H9 (cell line): Measurements from ENCODE around the gene DNAI1. TPM values are rescaled to one million over a fixed set of nuclear protein-coding genes. Genes with fewer than 3 reads are reported as not detected.
"Not testable (repeated sequence)": the region's sequence is repeated elsewhere in the genome, so short reads cannot be mapped to it uniquely, and the experiment has no call there.

Experiments
- DNase-seq: peaks from one replicate; pipeline ENCODE4 v3.0.0-alpha.2; 2017
- H2AFZ ChIP-seq: one replicate; pipeline ENCODE4 v1.6.1; 2013; ENCODE audit warnings: mild to moderate bottlenecking, low read length, control low read depth, moderate library complexity
- H2AK5ac ChIP-seq: 2 replicates; pipeline ENCODE4 v1.6.1; 2013; ENCODE audit warnings: low read length, control low read depth, mixed read lengths; ENCODE audit not compliant: insufficient read length
- H2BK120ac ChIP-seq: one replicate; pipeline ENCODE4 v1.6.1; 2013; ENCODE audit warnings: low read depth, mild to moderate bottlenecking, low read length, control low read depth, inconsistent platforms; ENCODE audit not compliant: poor library complexity, severe bottlenecking
- H2BK12ac ChIP-seq: 2 replicates; pipeline ENCODE4 v1.6.1; 2013; ENCODE audit warnings: low read length, control low read depth, mixed read lengths, low read depth; ENCODE audit not compliant: insufficient read length
- H2BK15ac ChIP-seq: 2 replicates; pipeline ENCODE4 v1.6.1; 2013; ENCODE audit warnings: low read depth, low read length, control low read depth
- H2BK20ac ChIP-seq: one replicate; pipeline ENCODE4 v1.6.1; 2013; ENCODE audit warnings: low read depth, mild to moderate bottlenecking, low read length, control low read depth, inconsistent platforms; ENCODE audit not compliant: poor library complexity, severe bottlenecking
- H2BK5ac ChIP-seq: 2 replicates; pipeline ENCODE4 v1.6.1; 2013; ENCODE audit warnings: low read length, control low read depth, mixed read lengths; ENCODE audit not compliant: insufficient read length
- H3K14ac ChIP-seq: 2 replicates; pipeline ENCODE4 v1.6.1; 2013; ENCODE audit warnings: low read length, control low read depth; ENCODE audit not compliant: insufficient read depth
- H3K18ac ChIP-seq: 2 replicates; pipeline ENCODE4 v1.6.1; 2013; ENCODE audit warnings: low read depth, mild to moderate bottlenecking, mixed read lengths, low read length, control low read depth; ENCODE audit not compliant: insufficient read length
- H3K23ac ChIP-seq: 2 replicates; pipeline ENCODE4 v1.6.1; 2013; ENCODE audit warnings: low read length, control low read depth, mixed read lengths, low read depth; ENCODE audit not compliant: insufficient read length
- H3K23me2 ChIP-seq: 2 replicates; pipeline ENCODE4 v1.6.1; 2013; ENCODE audit warnings: low read depth, mild to moderate bottlenecking, mixed read lengths, low read length, control low read depth; ENCODE audit not compliant: insufficient read length, poor library complexity, severe bottlenecking
- H3K27ac ChIP-seq: 2 replicates; pipeline ENCODE4 v1.5.1; 2013; ENCODE audit warnings: low read length, control low read depth, mixed read lengths, low read depth; ENCODE audit not compliant: insufficient read length
- H3K27me3 ChIP-seq: 2 replicates; pipeline ENCODE4 v1.6.1; 2013; ENCODE audit warnings: low read length, control low read depth, inconsistent platforms; ENCODE audit not compliant: insufficient read depth
- H3K4ac ChIP-seq: 2 replicates; pipeline ENCODE4 v1.6.1; 2013; ENCODE audit warnings: low read depth, mild to moderate bottlenecking, control low read depth, inconsistent platforms, low read length, moderate library complexity
- H3K4me1 ChIP-seq: 2 replicates; pipeline ENCODE4 v1.6.1; 2013; ENCODE audit warnings: low read length, control low read depth, inconsistent platforms; ENCODE audit not compliant: insufficient read depth
- H3K4me2 ChIP-seq: 2 replicates; pipeline ENCODE4 v1.6.1; 2013; ENCODE audit warnings: low read length, control low read depth, mixed read lengths; ENCODE audit not compliant: insufficient read length, insufficient read depth
- H3K56ac ChIP-seq: 2 replicates; pipeline ENCODE4 v1.6.1; 2013; ENCODE audit warnings: low read depth, mild to moderate bottlenecking, mixed read lengths, low read length, control low read depth; ENCODE audit not compliant: insufficient read length
- H3K79me1 ChIP-seq: 2 replicates; pipeline ENCODE4 v1.6.1; 2013; ENCODE audit warnings: low read depth, mild to moderate bottlenecking, moderate library complexity, low read length, control low read depth, inconsistent platforms; ENCODE audit not compliant: insufficient read depth, poor library complexity, severe bottlenecking
- H3K79me2 ChIP-seq: 2 replicates; pipeline ENCODE4 v1.6.1; 2013; ENCODE audit warnings: low read length, control low read depth, inconsistent platforms; ENCODE audit not compliant: insufficient read depth
- H3K9ac ChIP-seq: 2 replicates; pipeline ENCODE4 v1.6.1; 2013; ENCODE audit warnings: low read length, control low read depth, mixed read lengths; ENCODE audit not compliant: insufficient read length; ENCODE audit errors: extremely low read depth
- H3K9me3 ChIP-seq: one replicate; pipeline ENCODE4 v1.6.1; 2013; ENCODE audit warnings: low read depth, low read length, inconsistent platforms; ENCODE audit not compliant: control insufficient read depth
- H3T11ph ChIP-seq: one replicate; pipeline ENCODE4 v1.6.1; 2013; ENCODE audit warnings: mild to moderate bottlenecking, low read length, control low read depth, inconsistent platforms
- H4K20me1 ChIP-seq: one replicate; pipeline ENCODE4 v1.6.1; 2013; ENCODE audit not compliant: control insufficient read depth, insufficient read length, insufficient read depth
- H4K5ac ChIP-seq: 2 replicates; pipeline ENCODE4 v1.6.1; 2013; ENCODE audit warnings: low read depth, mild to moderate bottlenecking, mixed read lengths, low read length, control low read depth; ENCODE audit not compliant: insufficient read length
- H4K8ac ChIP-seq: replicated peaks from 2 replicates; pipeline ENCODE4 v1.6.1; 2013; ENCODE audit warnings: low read length, control low read depth, mixed read lengths, low read depth; ENCODE audit not compliant: insufficient read length
- H4K91ac ChIP-seq: 2 replicates; pipeline ENCODE4 v1.6.1; 2013; ENCODE audit warnings: low read depth, mild to moderate bottlenecking, moderate library complexity, mixed read lengths, low read length, control low read depth; ENCODE audit not compliant: insufficient read length
- H3K27ac Mint-ChIP-seq, 3 experiments: 2 replicates in 2 of 3; 3 replicates in 1 of 3; pipeline ENCODE4 v1.8.0; 2020 to 2021; ENCODE audit warnings: mixed read lengths in 3 of 3, mild to moderate bottlenecking in 1 of 3, moderate library complexity in 1 of 3
- H3K27me3 Mint-ChIP-seq: 2 replicates; pipeline ENCODE4 v1.8.0; 2021; ENCODE audit warnings: low read depth, mild to moderate bottlenecking, moderate library complexity, mixed read lengths
- H3K36me3 Mint-ChIP-seq, 3 experiments: 2 replicates in 2 of 3; 3 replicates in 1 of 3; pipeline ENCODE4 v1.8.0; 2020 to 2021; ENCODE audit warnings: low read depth in 3 of 3, mixed read lengths in 3 of 3; ENCODE audit not compliant: insufficient read depth in 1 of 3
- H3K4me1 Mint-ChIP-seq, 2 experiments: 2 replicates each; pipeline ENCODE4 v1.8.0; 2020; ENCODE audit warnings: mixed read lengths in 2 of 2
- H3K4me3 Mint-ChIP-seq, 2 experiments: 2 replicates in 1 of 2; 3 replicates in 1 of 2; pipeline ENCODE4 v1.8.0; 2020 to 2021; ENCODE audit warnings: mild to moderate bottlenecking in 2 of 2, mixed read lengths in 2 of 2, moderate library complexity in 1 of 2
- H3K9me3 Mint-ChIP-seq, 2 experiments: 2 replicates in 1 of 2; 3 replicates in 1 of 2; pipeline ENCODE4 v1.8.0; 2020; ENCODE audit warnings: mild to moderate bottlenecking in 2 of 2, mixed read lengths in 2 of 2, moderate library complexity in 1 of 2
- WGBS: extraction: QIAGEN DNeasy Blood & Tissue Kit; methylation state at CpG from one replicate; pipeline ENCODE4 v1.1.7; 2013; ENCODE audit warnings: missing lambda C conversion rate, low lambda C conversion rate, mixed read lengths; ENCODE audit not compliant: insufficient read length; ENCODE audit errors: extremely low coverage; 5-methylcytosine and 5-hydroxymethylcytosine counted together
- total RNA-seq: library from RNA; stranded (reverse); gene quantifications from 2 replicates; pipeline ENCODE4 v1.2.1, GENCODE V29; 2021

The DNAI1 gene
- total RNA-seq, 1 experiment from 2014 or later, result 0.22 TPM

DNA sequence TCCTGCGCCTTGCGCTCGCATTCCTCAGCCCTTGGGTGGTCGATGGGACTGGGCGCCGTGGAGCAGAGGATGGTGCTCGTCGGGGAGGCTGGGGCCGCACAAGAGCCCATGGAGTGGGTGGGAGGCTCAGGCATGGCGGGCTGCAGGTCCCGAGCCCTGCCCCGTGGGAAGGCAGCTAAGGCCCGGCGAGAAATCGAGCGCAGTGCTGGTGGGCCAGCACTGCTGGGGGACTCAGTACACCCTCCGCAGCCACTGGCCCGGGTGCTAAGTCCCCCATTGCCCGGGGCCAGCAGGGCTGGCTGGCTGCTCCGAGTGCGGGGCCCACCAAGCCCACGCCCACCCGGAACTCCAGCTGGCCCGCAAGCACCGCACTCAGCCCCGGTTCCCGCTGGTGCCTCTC lies 24.1 kb downstream of the DNAI1 start:
- H3K14ac ChIP-seq, result not testable (repeated sequence)
- WGBS, result no CpG with 5 or more reads among the region's 27 CpGs

More for the DNA sequence above, 24.1 kb downstream of the DNAI1 start:
- not testable (repeated sequence) for H3K4me3 Mint-ChIP-seq, H2BK20ac ChIP-seq, H2AFZ ChIP-seq, H3K56ac ChIP-seq, H3K23ac ChIP-seq, DNase-seq, H3T11ph ChIP-seq, H2BK120ac ChIP-seq, H3K4me2 ChIP-seq, H3K9me3 ChIP-seq, H3K27me3 ChIP-seq, H2AK5ac ChIP-seq, H3K79me1 ChIP-seq, H4K91ac ChIP-seq, H2BK12ac ChIP-seq, H4K8ac ChIP-seq, H3K9me3 Mint-ChIP-seq, H3K27ac Mint-ChIP-seq, H4K5ac ChIP-seq, H4K20me1 ChIP-seq, H3K23me2 ChIP-seq, H3K18ac ChIP-seq, H3K36me3 Mint-ChIP-seq, H3K79me2 ChIP-seq, H2BK15ac ChIP-seq, H3K27ac ChIP-seq, H2BK5ac ChIP-seq, H3K4ac ChIP-seq, H3K4me1 ChIP-seq, H3K4me1 Mint-ChIP-seq, H3K9ac ChIP-seq
- peaks cover 13% of the 10 kb centered on the region for H3K27me3 Mint-ChIP-seq
